Occipital lobe (tissue), 2 donors: ENCODE measurements around the gene TTC13. TPM values are rescaled to one million over a fixed set of nuclear protein-coding genes. Genes with fewer than 3 reads are reported as not detected.

Experiments used
- DNase-seq: peaks from one replicate; lab custom pipeline; 2025; lab: John Stamatoyannopoulos, UW
- total RNA-seq: library from RNA; depleted of rRNA; stranded (reverse); fragments of >200 nt; gene quantifications from one replicate; pipeline ENCODE4 v1.2.3, GENCODE V29; 2014

The TTC13 gene
- total RNA-seq, 1 donor from 2014 or later = 56.1 TPM

DNA sequence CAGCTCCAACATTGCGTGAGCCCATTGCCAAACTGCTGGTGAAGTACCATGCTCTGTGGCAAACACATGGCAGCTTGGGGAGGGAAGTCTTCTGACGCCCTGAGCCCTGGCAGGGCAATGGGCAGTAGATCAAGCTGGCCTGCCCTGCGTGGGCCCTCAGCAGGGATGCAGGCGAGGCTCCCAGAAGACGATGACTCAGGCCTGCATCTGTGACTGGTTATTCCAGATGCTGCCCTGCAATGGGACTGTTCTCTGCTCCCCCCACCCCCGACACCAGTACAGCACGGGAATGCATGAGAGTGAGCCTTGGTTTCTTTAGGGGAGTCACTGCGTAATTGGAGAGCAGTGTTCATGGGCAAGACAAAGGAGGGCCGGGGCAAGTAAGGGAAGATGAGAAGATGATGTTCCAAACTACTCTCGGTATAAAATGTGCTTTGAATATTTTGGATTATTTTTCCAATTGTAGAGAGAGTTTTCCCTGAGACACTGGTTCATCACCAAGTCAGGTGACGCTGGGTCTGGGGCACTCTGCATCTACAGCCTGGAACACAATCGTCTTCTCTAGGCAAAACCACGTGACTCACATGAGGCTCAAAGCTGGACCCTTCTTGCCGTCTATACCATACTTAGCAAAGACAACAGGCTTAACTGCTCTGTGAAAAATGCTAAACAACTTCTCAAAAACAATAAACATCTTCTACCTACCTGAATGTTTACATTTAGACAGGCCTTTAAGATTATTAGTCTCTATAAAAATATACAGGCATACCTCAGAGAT, 101.3 kb downstream of the TTC13 start:
- no peak for DNase-seq

DNA sequence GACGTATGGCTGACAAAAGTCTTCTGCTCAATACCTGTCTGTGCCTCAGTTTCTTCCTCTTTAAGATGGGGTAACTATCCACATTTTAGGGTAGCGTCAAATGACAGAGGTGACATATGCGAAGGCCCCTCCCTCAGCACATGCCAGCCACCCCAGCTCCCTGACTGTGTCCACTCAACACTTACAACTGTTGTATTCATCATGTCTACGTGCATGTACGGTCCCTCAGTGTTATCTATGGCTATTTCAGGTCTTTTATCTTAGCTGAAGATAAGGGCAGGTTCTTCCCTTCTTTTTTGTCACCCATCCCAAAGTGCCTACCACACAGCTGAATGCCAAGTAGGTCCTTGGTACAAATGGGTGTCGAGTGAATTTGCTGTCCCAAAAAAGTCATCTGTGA, 102.0 kb downstream of the TTC13 start:
- no peak for DNase-seq

DNA sequence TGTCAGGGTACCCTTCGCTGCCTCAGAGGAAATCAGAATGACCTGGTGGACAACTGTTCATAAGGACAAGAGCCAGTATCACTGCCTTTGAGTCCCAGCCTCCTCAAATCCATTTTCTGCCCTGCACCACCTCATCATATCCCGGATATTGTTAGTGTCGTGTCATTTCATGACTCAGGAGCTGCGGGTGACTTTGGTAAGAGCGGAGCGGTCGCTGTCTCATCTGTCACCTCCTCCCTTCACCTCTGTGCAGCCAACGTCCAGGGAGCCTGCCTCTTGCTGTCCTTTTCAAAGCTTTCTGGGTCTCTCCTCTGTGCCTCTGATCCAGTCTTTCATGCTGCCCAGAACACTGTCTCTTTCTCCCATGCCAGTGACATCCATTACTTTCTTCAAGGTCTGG, 103.3 kb downstream of the TTC13 start:
- DNase-seq = no peak

DNA sequence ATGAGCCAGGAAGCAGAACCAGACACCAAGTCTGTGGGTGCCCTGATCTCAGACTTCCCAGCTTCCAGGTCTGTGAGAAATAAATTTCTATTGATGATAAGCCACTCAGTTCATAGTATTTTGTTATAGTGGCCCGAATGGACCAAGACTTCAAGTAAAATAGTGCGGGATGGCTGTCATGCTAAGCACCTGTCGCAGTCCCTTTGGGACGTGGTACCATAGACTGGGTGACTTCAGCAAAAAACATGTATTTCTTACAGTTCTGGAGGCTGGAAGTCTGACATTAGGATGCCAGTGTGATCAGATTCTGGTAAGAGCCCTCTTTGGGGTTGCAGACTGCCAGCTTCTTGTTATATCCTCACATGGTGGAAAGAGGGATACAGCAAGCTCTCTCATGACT, 107.7 kb downstream of the TTC13 start:
- DNase-seq = no peak

DNA sequence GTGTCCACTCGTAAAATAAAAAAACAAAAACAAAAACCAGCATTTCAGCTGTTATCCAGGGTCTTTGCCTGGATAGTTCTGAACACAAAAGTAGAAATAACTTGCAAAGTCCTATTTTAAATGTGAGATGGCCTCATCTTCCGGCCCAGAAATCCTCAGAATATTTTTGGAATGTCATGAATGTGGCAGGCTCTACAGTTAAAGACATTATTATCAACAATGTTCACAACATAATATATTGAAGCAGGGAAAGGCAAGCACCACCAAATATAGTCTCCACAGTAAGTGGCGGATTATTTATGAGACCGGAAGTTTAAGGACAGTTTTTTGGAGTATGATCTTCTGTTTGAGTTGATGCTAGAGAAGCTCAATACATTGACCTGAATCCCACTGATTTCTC, 109.2 kb downstream of the TTC13 start:
- no peak for DNase-seq

DNA sequence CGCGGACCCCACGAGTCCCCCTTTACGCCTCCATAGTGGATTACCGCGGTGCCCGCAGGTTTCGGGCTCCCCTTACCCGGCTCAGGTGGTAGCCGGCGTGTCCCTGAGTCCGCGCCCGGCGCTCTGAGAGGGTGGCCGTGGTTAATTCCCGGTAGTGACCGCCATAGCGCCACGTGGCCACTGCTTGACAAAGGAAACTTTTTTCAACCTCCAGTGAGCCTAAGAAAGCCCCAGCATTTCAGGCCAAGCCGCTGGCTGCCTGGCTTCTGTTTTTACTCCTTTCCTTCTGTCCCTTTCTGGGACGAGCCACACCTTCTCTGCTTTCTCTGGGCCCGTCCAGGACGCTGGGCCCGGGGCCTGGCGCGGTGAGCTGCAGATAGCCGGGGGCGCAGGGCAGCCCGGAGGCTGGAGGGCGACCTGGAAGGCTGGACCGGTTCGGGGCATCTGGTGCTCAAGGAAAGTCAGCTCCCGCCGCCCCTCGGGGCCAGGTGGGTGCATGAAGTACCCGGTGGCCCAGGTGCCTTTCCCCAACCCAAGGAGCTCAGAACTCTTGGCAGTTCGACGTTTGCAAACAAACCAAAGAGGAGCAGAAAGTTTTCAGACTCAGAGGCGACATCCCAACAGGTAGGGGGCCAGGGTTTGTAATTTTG, 109.8 kb downstream of the TTC13 start:
- no peak for DNase-seq

DNA sequence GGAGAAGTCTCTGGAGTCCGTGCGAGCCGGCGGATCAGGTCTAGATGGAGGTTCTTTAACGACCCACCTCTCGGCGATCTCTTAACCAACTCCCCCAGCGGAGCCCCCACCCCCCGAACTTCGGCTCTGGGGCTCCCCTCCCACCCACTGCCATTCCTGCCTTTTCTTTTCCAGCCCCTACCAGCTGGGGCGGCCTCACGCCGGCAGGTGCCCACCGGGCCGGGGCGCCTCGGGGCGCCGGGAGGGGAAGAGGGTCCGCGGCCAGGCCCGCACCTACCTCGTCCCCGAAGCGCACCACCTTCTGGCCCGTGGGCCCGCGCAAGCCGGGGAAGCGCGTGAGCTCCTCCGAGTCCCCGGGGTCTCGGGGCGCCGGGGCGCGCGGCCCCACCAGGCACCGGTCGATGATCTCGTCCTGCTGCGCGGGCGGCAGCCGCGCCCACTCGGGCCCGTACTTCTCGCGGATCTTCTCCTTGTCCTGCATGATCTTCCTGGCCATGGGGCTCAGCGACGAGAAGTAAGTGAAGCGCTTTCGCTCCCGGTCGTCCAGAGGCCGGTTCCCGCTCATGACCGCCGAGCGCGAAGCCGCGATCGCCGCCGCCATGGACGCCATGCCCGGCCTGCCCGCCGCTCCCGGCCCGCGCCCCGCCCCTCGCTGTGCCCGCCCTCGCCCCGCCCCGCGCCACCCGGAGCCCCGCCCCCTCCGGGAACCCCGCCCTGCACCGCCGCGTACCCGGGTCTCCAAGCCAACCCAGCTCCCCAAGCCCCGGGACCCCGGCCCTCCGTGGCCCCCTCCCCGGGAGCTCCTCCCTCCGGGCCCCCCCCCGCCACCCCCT, 110.5 kb downstream of the TTC13 start, which contains the start of gene C1orf198:
TSS of gene C1orf198 (minus strand) at position 619 of the 833 bp plus-strand sequence. CDS start at position 610, 9 bp downstream.
- peak; percentile 69 for DNase-seq

DNA sequence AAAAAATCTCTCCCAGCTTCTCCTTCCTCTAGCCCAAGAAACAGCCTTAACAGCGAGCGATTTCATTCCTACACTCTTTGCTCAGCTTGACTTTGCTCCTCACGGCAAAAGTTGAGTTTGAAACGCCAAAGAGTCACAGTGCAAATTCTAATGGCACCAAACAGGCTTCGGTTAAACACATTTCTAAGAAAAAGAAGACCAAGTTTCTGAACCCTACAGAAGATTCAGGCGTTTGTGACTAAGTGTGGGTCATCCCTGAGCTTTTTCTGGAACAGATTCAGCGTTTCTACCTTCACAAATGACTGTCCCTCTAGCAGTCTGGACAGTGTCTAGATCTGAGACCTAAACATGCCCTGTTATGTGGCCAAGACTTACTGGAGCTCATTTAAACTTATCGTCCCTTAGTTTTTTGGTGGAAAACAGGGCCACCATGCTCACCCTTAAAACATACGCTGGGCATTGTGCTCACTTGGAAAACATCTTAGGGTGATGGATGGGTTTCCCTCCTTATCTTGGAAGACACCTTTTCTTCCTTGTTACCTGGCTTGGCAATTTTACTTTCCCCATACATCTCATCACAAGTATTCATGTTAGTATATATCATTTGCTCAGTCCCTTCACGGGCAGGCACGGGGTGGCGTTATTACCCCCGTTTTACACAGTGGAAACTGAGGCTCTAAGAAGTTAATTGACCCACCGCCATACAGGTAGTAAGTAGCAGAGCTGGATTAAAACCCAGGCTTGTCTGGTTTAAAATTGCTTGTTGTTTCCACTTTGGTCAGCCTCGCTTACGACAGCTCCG, 111.4 kb downstream of the TTC13 start:
- no peak for DNase-seq

DNA sequence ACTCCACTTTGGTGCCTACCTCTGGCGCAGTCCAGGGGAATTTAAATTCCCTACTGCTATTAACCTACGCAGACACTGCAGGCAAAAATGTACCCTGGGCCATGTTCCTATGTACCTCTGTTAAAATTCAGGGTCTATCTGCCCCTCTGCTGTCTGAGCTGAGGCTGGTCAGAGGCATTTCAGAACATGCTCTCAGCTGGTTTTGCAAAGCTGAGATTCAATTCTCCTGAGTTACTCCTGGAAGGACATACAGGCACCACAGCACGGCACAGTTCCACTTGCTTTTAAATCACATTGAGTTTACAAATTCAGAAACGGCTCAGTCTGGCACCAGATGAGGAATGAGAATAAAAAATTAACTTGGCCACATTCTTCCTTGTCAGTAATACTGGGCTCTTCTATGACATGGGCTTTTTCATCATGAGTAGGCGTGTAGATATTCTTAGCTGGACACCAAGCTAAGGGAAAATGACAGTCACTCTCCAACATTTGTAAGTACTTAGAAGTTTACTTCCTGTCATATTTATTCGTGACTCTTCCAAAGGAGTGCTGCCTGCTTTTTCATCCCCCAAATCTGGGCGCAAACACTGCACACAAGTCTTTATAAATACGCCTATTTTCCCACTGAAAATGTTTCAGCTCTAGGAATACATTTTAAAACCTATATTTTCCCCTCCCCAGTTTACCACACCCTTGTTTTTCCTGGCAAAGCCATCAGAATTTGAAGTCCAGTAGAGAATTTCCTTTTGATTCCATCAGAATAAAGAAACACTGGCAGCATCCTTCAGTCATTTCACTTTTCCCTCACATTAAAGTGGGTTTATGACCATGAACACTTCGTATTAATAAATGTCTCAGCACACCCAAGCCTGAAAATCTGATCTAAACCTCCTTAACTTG, 112.2 kb downstream of the TTC13 start:
- no peak for DNase-seq

DNA sequence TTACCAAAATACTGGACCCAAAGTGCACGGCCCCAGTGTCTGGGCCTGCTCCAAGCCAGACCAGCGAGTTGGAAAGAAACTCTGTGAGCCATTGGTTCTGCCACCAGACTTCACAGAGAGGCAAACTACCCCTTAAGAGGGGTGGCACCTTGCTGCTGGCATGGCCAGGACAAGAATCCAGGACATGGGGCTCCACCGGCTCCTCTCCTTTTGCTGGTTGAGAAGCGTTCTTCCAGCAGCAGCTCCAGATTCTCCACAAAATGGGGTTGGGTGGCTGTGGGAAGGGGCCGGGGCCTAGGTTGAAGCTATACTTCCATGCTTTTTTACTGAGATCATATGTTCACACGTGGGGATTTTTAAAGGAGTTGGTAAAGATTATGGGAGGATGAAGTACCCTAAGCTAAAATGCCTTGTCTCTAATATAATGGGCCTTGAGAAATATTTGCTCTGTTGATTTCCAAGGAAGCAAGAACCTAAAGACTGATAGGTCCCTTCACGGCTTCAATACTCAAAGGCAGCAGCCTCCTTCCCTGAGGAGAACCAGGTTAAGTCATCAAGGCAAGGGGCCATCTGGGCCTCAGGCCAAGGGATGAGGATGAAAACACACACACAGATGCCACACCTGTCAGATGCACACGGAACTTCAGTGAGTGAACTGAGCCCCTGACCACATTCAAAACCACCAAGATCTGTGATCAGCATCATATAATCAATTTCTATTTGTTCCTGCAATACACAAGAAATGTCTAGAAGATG, 113.4 kb downstream of the TTC13 start:
- DNase-seq = no peak

DNA sequence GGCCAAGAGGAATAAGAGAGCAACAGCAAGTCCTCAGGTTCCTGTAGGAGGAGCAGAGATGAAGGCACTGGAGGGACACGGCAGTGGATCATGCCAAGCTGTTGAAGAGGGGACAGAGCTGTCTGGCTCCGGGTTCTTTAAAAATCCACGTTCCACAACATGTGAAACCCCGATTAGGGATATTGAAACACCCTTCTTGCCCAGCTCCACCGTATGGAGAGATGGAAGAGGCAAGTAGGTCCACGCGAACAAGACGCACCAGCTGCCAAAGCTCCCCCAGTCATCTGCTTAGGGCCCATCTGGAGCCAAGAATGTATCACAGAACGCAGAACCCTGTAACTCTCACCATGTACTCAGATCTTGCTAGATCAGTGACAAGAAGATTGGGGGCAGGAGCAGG, 114.2 kb downstream of the TTC13 start:
- DNase-seq = peak; percentile 62

DNA sequence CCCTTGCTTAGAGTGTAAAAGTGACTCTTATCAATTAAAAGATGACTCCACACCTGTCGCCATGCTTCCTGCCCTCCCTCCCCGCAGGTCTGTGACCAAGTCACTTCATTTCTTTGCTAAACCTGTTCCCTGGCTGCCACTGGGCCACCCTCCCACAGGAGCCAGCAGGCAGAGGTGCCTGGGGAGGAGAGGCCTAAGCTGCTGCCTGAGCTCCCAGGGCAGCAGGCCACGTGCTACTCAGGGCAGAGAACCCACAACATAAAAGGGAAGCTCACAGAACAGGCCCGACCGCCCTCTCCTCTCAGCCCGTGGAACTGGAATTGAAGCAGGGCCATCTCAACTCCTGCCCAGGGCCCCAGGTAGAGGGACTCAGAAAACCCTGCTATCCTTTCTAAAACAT, 115.2 kb downstream of the TTC13 start:
- no peak for DNase-seq

DNA sequence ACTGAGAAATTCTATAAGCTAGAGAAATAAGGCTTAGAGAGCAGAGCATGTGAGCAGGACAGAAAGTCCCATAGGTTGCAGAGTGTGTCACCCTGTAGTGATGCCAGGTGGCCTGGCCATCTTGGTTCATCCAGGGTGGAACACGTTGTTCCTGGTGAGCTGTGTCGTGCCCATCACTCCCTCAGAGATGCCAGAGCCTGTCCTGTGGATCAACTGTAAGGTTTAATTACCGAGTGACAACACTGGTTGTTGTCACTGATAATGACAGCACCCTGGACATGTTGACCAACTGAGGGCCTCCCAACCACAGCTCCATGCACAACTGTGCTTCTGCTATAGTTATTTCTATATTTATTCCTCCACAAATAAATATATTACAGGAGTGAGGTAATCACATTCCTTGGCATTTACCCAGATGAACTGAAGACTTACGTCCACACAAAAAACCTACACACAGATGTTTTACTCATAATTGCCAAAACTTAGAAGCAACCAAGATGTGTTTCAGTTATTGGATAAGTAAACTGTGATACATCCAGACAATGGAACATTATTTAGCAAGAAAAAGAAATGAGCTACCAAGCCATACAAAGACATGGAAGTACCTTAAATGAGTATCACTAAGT, 116.6 kb downstream of the TTC13 start:
- no peak for DNase-seq

DNA sequence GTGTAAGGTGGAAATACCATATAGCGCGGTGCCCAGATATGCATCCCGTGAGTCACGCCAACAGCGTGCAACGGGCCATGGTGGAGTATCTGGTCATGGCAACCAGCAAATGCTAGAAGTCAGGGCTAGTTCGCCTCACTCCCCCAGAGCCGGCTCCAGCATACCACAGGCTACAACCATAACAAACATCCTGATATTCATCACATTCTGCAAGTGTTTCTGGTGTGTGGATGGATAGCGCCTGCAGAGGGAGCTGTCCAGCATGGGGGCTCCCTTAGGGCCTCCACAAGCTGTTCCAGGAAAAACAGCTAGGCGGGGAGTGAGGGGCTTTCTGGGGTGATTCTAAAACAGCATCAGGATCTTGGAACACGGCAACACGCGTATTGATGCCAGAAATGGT, 117.2 kb downstream of the TTC13 start:
- DNase-seq = no peak

DNA sequence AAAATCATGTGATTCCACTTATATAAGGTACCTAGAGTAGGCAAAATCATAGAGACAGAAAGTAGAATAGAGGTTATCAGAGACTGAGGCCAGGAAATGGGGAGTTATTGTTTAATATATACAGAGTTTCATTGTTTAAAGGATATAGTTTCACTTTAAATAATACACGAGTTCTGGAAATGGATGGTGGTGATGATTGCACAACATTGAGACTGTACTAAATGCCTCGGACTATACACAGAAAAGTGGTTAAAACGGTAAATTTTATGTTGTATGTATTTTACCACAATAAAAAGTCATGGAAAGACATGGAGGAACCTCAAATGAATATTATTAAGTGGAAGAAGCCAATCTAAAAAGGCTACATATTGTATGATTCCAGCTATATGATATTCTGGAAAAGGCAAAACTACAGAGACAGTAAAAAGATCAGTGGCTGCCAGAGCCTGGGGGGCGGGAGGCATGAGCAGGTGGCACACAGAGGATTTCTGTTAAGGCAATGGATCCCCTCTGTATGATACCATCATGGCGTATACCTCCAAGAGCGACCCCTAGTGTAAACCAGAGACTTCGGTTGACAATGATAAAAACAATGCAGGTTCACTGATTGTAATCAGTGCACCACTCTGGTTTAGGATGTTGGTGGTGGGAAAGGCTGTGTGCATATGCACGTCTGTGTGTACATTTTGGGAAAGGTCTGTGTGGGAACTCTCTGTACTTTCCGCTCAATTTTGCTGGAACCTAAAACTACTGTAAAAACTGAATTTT, 117.9 kb downstream of the TTC13 start:
- no peak for DNase-seq

DNA sequence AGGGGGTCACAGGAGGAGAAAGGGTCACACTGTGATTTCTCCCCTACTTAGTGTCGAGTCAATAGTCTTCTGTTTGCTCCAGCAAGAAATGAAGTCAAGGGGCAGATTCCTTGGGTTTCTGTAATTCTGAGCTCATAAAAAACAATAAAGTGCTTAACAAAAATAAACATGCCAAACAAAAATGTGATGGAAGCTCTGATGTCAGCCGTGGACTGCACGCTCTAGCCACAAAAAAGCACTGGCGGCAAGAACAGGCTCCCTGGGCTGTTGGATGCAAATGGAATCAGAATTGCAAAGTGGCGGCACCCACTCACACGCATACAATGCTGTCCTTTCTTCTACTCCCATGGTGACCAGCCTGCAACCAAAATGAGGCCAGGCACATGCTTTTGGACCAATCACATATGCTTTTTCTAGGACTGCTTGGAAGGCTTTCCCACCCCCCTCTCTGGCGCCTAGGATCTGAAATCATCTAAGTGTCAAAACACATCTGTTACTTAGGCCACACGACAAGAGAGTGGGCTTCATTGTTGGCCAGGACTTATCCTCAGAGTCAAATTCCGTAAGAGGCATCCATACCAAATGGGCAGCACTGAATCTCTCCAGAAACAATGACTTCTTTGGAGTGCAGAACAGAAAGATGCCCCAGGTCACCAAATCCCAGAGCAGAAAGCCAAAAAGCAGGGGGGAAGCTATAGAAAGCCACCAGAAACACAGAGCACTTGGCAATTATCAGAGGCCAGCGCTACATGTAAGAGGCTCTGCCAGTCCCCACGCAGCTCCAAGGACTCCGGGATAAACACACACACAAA, 119.5 kb downstream of the TTC13 start:
- DNase-seq = peak; percentile 86

DNA sequence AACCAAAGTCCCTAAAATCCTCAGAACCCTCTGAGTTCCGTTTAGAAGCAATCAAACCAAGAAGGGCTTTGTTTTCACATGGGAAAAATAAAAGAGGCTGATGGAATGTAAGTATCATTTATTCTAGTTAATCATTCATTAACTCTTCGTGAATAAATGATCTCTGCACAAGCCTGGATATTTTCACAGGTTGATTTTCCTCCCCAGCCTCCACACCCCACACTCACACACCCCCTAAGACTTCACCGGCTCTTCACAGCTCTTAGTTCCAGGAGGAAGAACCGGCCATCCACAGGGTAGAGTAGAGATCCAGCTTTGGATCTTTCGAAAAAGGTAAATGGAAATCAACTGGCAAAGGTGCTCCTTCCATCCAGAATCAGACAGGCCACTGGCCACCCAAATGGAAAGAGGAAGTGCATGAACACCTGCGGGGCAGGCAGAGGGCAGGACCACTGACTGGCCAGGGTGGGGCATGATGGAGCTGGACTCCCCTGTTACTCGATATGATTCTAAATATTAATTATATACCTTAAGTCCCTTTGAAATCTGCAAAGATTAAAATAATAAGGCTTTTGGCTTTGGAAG, 120.3 kb downstream of the TTC13 start:
- no peak for DNase-seq
